Natural killer cell (primary cell): Measurements from ENCODE around the gene CLEC10A. TPM values are rescaled to one million over a fixed set of nuclear protein-coding genes. Genes with fewer than 3 reads are reported as not detected.
"Not testable (repeated sequence)": the region's sequence is repeated elsewhere in the genome, so short reads cannot be mapped to it uniquely, and the experiment has no call there.

Source experiments
- ATAC-seq, 3 donors: fragments of 150-1000 bp in 2 of 3; fragments of 200-7000 bp in 1 of 3; cut with Tn5 transposase; 1 replicate in 1 of 3; 2 replicates in 2 of 3; pipeline ENCODE4 v1.10.0; 2021; ENCODE audit warnings: mild to moderate bottlenecking in 2 of 3, moderate library complexity in 2 of 3
- DNase-seq, 2 donors: peaks; one replicate each; pipeline versions ENCODE4 v3.0.0 to v3.0.0-alpha.2; 2013 to 2021; ENCODE audit warnings: mixed read lengths in 1 of 2
- H3K27ac ChIP-seq: one replicate; pipeline ENCODE4 v1.5.1; 2013; ENCODE audit warnings: mild to moderate bottlenecking, low read length
- H3K27me3 ChIP-seq: one replicate; pipeline ENCODE4 v1.6.1; 2013; ENCODE audit warnings: low read length; ENCODE audit not compliant: control insufficient read depth, insufficient read depth
- H3K36me3 ChIP-seq: one replicate; pipeline ENCODE4 v1.6.1; 2013; ENCODE audit warnings: low read length; ENCODE audit not compliant: control insufficient read depth, insufficient read depth
- H3K4me1 ChIP-seq: one replicate; pipeline ENCODE4 v1.6.1; 2013; ENCODE audit warnings: low read length; ENCODE audit not compliant: control insufficient read depth, insufficient read depth
- H3K4me3 ChIP-seq: one replicate; pipeline ENCODE4 v1.5.1; 2013; ENCODE audit warnings: low read length
- H3K9me3 ChIP-seq: one replicate; pipeline ENCODE4 v1.6.1; 2013; ENCODE audit warnings: low read length; ENCODE audit not compliant: control insufficient read depth, insufficient read depth
- H3K27ac Mint-ChIP-seq, 2 donors: one replicate each; pipeline ENCODE4 v1.8.0; 2022; ENCODE audit warnings: mild to moderate bottlenecking in 2 of 2, mixed read lengths in 2 of 2, moderate library complexity in 1 of 2
- H3K27me3 Mint-ChIP-seq, 2 donors: one replicate each; pipeline ENCODE4 v1.8.0; 2022; ENCODE audit warnings: low read depth in 2 of 2, mixed read lengths in 2 of 2
- H3K36me3 Mint-ChIP-seq: one replicate; pipeline ENCODE4 v1.8.0; 2022; ENCODE audit warnings: mixed read lengths
- H3K4me1 Mint-ChIP-seq, 2 donors: one replicate each; pipeline ENCODE4 v1.8.0; 2022; ENCODE audit warnings: mixed read lengths in 2 of 2
- H3K4me3 Mint-ChIP-seq: one replicate; pipeline ENCODE4 v1.8.0; 2022; ENCODE audit warnings: mild to moderate bottlenecking, moderate library complexity, mixed read lengths
- H3K9me3 Mint-ChIP-seq, 2 donors: one replicate each; pipeline ENCODE4 v1.8.0; 2022; ENCODE audit warnings: mixed read lengths in 2 of 2
- WGBS: methylation state at CpG from one replicate; pipeline ENCODE4 v1.1.7; 2013; ENCODE audit warnings: missing lambda C conversion rate; ENCODE audit not compliant: insufficient coverage; 5-methylcytosine and 5-hydroxymethylcytosine counted together
- intact Hi-C: fragments of 100-400 bp; cut with micrococcal nuclease; formaldehyde crosslinking; loops from one replicate; pipeline ENCODE4 v1.14.2; 2022
- total RNA-seq, 4 donors: library from RNA; stranded (reverse); fragments of 120-200 nt in 1 of 4; gene quantifications; one replicate each; pipeline versions ENCODE4 v1.2.3 to v1.2.4, GENCODE V29; 2013 to 2022
- TF ChIP-seq, protein P1 (sequence below): fragments of 200-600 bp; IDR thresholded peaks from one replicate; pipeline ENCODE4 v1.8.0; 2022; ENCODE audit warnings: antibody characterized with exemption

The CLEC10A gene
- total RNA-seq, 3 donors from 2014 or later (not counting 1 experiment from before 2014, with no cell fraction given), result 0.54 to 2.2 (median 1.8) TPM

DNA sequence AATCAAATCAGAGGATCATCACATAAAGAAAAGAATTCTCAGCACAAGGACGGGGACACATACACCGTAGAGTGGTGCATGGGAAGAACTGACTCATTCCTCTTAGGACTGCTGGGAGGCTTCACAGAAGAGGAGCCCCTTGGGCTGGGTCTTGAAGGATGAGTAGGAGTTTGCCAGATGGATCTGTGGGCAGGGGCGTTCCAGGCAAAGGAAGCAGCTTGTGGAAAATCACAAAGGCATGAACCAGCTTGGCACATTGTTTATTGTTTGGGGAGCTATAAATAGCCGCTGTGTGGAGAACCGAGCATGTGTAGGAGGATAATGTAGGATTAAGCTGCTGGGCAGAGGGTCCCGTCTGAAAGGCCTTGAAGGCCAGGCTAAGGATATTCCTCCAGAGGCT, 31.1 kb downstream of the CLEC10A start:
- Histone ChIP-seq H3K4me3 (no peak overlapping the region), H3K9me3 (no peaks in the 10 kb centered on the region), H3K27ac (no peak overlapping the region), H3K27me3 (peaks cover 2% of the 10 kb centered on the region), H3K4me1 (peaks cover 23% of the 10 kb centered on the region), H3K36me3 (no peaks in the 10 kb centered on the region)
- H3K27ac Mint-ChIP-seq, result no peak overlapping the region
- intact Hi-C loops, result loop anchor here (5.0 kb wide), 2 partner anchors 33 to 243 kb away; partner anchors contain the start of genes CLEC10A and YBX2
- H3K9me3 Mint-ChIP-seq, result no peaks in the 10 kb centered on the region
- 90% methylated on average over 6 of the region's 6 CpGs for WGBS
- TF ChIP-seq, protein P1, sequence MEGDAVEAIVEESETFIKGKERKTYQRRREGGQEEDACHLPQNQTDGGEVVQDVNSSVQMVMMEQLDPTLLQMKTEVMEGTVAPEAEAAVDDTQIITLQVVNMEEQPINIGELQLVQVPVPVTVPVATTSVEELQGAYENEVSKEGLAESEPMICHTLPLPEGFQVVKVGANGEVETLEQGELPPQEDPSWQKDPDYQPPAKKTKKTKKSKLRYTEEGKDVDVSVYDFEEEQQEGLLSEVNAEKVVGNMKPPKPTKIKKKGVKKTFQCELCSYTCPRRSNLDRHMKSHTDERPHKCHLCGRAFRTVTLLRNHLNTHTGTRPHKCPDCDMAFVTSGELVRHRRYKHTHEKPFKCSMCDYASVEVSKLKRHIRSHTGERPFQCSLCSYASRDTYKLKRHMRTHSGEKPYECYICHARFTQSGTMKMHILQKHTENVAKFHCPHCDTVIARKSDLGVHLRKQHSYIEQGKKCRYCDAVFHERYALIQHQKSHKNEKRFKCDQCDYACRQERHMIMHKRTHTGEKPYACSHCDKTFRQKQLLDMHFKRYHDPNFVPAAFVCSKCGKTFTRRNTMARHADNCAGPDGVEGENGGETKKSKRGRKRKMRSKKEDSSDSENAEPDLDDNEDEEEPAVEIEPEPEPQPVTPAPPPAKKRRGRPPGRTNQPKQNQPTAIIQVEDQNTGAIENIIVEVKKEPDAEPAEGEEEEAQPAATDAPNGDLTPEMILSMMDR, result no peak
- H3K4me1 Mint-ChIP-seq, result peaks cover 21 to 22% of the 10 kb centered on the region in 2 donors
- DNase-seq (no peak), ATAC-seq (no peak)
- H3K4me3 Mint-ChIP-seq, result no peak overlapping the region
- no peaks in the 10 kb centered on the region for H3K36me3 Mint-ChIP-seq
- peaks cover 0 to 5% of the 10 kb centered on the region in 2 donors for H3K27me3 Mint-ChIP-seq

DNA sequence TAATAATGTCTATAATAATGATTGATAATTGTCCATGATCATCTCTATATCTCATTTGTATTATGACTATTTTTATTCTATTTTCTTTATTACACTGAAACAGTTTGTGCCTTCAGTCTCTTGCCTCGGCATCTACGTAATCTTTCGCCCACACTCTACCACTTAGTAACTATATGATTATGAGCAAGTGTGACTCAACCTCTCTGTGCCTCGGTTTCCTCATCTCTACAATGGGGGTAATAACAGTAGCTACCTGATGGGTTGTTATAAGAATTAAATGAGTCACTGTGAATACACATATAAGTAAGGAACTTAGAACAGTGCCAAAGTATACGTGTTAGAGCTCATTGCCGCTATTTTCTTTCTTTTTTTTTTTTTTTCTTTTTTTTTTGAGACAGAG, 32.5 kb downstream of the CLEC10A start:
- intact Hi-C loops, result loop anchor here (5.0 kb wide), 2 partner anchors 35 to 245 kb away; partner anchors contain the start of genes CLEC10A and YBX2
- H3K9me3 Mint-ChIP-seq, result no peaks in the 10 kb centered on the region
- H3K9me3 ChIP-seq, result no peaks in the 10 kb centered on the region
- TF ChIP-seq, protein P1, result no peak
- peaks cover 0 to 7% of the 10 kb centered on the region in 2 donors for H3K27me3 Mint-ChIP-seq
- no peak overlapping the region for H3K4me3 ChIP-seq
- no peaks in the 10 kb centered on the region for H3K36me3 ChIP-seq
- peaks cover 21 to 35% of the 10 kb centered on the region in 2 donors for H3K4me1 Mint-ChIP-seq
- H3K27ac ChIP-seq, result no peak overlapping the region
- ATAC-seq (no peak), DNase-seq (no peak)
- WGBS, result 63% methylated on average over 3 of the region's 6 CpGs
- no peaks in the 10 kb centered on the region for H3K36me3 Mint-ChIP-seq
- peaks cover 6% of the 10 kb centered on the region for H3K27me3 ChIP-seq
- H3K4me1 ChIP-seq, result peaks cover 37% of the 10 kb centered on the region
- H3K27ac Mint-ChIP-seq, result peak overlapping the region in 1 of 2 donors; percentile 11
- H3K4me3 Mint-ChIP-seq, result peak overlapping the region; percentile 35

DNA sequence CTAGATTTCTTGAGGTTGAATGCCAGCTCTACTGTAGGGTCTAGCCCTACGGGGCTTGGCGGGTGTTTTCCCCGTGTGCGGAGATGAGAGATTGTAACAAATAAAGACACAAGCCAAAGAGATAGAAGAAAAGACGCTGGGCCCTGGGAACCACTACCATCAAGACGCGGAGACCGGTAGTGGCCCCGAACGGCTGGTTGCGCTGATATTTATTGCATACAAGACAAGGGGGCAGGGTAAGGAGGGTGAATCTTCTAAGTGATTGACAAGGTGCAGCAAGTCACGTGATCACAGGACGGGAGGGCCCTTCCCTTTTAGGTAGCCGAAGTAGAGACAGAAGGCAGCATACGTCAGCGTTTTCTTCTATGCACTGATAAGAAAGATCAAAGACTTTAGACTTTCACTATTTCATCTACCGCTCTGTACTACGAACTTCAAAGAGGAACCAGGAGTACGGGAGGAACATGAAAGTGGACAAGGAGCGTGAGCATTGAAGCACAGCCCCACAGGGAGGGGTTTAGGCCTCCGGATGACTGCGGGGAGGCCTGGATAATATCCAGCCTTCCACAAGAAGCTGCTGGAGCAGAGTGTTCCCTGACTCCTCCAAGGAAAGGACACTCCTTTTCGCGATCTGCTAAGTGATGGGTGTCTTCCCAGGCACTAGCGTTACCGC, 33.2 kb downstream of the CLEC10A start:
- not testable (repeated sequence) for H3K36me3 ChIP-seq, H3K27me3 Mint-ChIP-seq, H3K9me3 Mint-ChIP-seq, H3K9me3 ChIP-seq, H3K27me3 ChIP-seq, H3K36me3 Mint-ChIP-seq
- Histone ChIP-seq H3K27ac (peak overlapping the region; percentile 45), H3K4me3 (peak overlapping the region; percentile 34), H3K4me1 (peaks cover 39% of the 10 kb centered on the region)
- peak in 2 of 3 donors; percentile 3 to 12 for ATAC-seq
- Mint-ChIP-seq H3K4me1 (peaks cover 20 to 37% of the 10 kb centered on the region in 2 donors), H3K27ac (peak overlapping the region; percentile 85 to 90), H3K4me3 (peak overlapping the region; percentile 87)
- intact Hi-C loops, result loop anchor here (1.0 to 5.0 kb wide), 3 partner anchors 35 to 245 kb away; partner anchors contain the start of genes CLEC10A and YBX2
- 8% methylated on average over 26 of the region's 26 CpGs for WGBS
- DNase-seq, result peak in 1 of 2 donors; percentile 91

DNA sequence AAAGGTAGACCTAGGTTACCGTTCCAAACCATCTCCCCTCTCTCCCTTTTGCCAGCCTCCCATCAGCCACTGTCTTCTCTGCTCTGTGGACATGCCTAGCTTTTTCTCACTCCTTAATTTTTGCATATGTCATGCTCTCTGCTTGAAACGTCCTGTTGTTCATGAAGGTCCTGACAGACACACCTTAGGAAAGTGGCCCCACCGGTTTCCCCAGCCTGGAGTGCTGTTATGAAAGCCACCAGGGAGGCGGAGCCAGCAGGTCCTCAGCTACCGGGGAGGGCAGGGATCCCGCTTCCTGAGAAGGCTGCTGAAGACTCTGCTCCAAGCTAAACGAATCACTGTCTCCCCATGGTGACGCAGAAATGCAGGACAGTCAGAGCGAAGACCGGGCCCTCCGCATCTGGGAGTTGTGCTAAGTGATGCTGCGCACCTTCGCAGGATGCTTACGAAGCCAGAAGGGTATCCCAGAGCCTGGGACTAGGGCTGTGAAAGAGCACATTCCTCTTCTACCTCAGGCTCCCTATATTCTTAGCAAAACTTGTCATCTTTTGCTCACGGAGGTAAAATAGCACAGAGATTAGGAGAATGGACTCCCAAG, 33.8 kb downstream of the CLEC10A start:
- Mint-ChIP-seq H3K36me3 (no peaks in the 10 kb centered on the region), H3K4me1 (peaks cover 25 to 43% of the 10 kb centered on the region in 2 donors), H3K27ac (peak overlapping the region; percentile 85 to 90), H3K27me3 (peaks cover 0 to 7% of the 10 kb centered on the region in 2 donors), H3K9me3 (no peaks in the 10 kb centered on the region), H3K4me3 (peak overlapping the region; percentile 87)
- DNase-seq, result peak in 1 of 2 donors; percentile 66
- Histone ChIP-seq H3K27ac (peak overlapping the region; percentile 45), H3K27me3 (peaks cover 6% of the 10 kb centered on the region), H3K36me3 (no peaks in the 10 kb centered on the region), H3K4me1 (peaks cover 43% of the 10 kb centered on the region), H3K4me3 (peak overlapping the region; percentile 34), H3K9me3 (no peaks in the 10 kb centered on the region)
- peak in 2 of 3 donors; percentile 3 for ATAC-seq
- TF ChIP-seq, protein P1, result peak; percentile 27
- intact Hi-C loops, result loop anchor here (1.0 to 5.0 kb wide), 3 partner anchors 36 to 246 kb away; partner anchors contain the start of genes CLEC10A and YBX2
- 11% methylated on average over 15 of the region's 15 CpGs for WGBS
